Stimulated activated naive CD4-positive, alpha-beta T cell (primary cell): ENCODE results near the gene HK2.
"Not testable (repeated sequence)": the region's sequence is repeated elsewhere in the genome, so short reads cannot be mapped to it uniquely, and the experiment has no call there.

Experiments
- DNase-seq, 6 experiments: peaks; one replicate each; lab custom pipeline; 2025; lab: John Stamatoyannopoulos, UW

HK2 gene

DNA sequence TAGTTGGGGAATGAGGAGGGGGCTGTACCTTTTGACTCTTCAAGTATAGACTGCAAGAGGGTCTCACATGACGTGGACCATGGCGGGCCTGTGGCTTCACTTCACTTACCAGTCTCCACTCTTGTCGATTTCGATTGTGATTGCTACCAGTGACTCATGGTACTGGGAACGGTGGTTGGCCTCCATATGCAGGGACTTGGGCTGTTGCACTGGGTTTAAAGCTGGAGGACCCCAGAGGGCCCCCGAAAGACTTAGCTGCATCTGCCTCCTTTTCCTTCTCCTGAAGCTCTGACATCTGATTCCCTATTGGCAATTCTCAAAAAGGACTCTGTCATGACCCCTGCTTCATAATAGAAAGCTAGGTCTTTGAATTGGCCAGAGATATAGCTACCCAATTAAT, 43.4 kb downstream of the HK2 start:
- DNase-seq: no peak

GRCh38 chr2:74877781-74878433, 44.0 kb downstream of the HK2 start:
- no peak for DNase-seq

DNA sequence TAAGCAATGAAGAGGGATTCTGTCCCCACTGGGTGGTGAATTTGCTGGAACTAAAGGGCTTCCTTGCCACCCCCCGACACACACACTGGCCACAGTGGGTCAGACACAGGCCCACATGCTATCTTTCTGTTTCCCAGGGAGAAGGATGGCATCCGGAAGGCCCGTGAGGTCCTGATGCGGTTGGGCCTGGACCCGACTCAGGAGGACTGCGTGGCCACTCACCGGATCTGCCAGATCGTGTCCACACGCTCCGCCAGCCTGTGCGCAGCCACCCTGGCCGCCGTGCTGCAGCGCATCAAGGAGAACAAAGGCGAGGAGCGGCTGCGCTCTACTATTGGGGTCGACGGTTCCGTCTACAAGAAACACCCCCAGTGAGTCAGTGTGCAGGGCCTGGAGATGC, 44.6 kb downstream of the HK2 start:
- DNase-seq: no peak

DNA sequence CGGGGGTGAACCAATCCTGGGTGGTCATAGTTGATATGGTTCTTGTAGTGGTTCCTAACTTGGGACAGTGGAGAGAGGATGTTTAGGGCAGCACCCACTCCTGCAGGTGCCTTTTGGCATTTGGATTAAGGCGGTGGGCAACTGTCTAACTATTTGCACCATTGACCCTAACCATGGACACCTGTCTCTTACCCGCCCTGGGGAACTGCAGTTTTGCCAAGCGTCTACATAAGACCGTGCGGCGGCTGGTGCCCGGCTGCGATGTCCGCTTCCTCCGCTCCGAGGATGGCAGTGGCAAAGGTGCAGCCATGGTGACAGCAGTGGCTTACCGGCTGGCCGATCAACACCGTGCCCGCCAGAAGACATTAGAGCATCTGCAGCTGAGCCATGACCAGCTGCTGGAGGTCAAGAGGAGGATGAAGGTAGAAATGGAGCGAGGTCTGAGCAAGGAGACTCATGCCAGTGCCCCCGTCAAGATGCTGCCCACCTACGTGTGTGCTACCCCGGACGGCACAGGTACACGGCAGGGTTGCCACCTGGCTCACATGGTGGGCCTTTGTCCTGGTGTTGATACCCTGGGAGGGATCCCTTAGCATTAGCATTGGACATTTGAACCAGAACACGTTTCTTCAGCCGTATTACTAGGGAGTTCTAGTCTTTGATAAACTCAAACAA, 46.3 kb downstream of the HK2 start:
- DNase-seq: no peak

DNA sequence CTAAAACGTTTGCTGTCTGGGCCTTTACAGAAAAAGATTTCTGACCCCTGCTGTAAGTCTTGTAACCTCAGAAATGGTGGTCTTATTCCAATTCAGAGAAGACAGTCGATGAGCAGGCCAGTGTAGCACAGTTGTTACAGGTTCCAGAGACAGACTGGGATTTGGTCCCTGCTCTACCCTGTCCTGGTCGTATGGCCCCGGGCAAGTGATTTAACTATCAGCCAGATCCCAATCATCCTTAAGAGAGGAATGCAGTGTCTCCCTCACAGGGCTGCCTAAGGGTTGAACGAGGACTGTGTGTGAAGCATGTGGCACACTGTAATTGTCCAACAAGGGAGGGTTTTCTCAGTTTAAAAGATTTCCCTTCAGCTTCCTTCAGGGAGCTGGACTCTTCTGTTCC, 47.2 kb downstream of the HK2 start:
- DNase-seq: no peak

DNA sequence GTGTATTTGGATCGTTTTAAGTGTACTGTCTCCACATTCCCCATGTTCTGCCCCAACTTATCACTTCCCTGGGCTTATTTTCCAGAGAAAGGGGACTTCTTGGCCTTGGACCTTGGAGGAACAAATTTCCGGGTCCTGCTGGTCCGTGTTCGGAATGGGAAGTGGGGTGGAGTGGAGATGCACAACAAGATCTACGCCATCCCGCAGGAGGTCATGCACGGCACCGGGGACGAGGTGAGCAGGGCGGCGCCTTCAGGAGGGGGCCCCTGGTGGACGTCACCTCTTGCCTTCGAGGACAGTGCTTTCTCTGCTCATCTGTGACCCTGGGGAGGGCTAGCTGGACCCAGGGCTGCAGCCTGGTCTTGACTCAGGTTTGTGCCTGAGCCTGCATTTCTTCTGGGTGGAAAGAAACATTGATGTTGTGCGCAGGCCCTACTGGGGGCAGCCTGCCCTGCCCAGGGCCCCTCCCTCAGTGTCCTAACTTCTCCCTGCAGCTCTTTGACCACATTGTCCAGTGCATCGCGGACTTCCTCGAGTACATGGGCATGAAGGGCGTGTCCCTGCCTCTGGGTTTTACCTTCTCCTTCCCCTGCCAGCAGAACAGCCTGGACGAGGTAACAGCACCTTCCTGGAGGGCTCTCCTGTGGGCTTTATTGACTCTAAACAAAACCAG, 47.8 kb downstream of the HK2 start:
- DNase-seq: no peak

- DNase-seq: no peak
These were observed 48.4 kb downstream of the HK2 start for GRCh38 chr2:74882299-74882687.

DNA sequence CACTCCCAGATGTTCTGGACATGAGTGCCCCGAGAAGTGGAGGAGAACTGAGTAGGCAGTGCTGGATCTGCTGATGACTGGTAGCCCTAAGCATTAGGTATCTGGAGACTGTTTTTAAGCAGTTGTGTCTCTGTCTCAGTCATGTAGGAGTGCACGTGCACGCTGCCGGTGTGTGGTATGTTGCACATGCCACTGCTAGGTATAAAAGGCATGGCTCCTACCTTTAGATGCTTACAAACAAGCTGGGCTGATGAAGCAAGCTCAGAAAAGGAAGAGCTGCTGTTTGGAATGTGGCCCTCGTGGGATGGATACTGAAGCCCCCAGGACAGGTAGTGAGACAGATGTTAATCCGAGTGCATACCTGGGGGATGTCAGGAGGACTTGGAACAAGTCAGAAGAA, 49.1 kb downstream of the HK2 start:
- no peak for DNase-seq

GRCh38 chr2:74884118-74884762, 50.3 kb downstream of the HK2 start:
- DNase-seq: no peak

- DNase-seq: no peak
These were observed 50.9 kb downstream of the HK2 start for GRCh38 chr2:74884866-74885265.

DNA sequence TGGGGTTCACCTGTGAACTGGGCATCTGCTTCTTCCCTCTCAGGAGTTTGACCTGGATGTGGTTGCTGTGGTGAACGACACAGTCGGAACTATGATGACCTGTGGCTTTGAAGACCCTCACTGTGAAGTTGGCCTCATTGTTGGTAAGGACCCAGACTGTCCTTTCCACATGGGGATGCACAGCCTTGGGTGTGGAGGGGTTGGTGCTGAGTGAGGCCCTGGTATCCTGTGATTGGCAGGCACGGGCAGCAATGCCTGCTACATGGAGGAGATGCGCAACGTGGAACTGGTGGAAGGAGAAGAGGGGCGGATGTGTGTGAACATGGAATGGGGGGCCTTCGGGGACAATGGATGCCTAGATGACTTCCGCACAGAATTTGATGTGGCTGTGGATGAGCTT, 52.3 kb downstream of the HK2 start:
- no peak for DNase-seq

GRCh38 chr2:74886811-74887210, 52.9 kb downstream of the HK2 start:
- no peak for DNase-seq

DNA sequence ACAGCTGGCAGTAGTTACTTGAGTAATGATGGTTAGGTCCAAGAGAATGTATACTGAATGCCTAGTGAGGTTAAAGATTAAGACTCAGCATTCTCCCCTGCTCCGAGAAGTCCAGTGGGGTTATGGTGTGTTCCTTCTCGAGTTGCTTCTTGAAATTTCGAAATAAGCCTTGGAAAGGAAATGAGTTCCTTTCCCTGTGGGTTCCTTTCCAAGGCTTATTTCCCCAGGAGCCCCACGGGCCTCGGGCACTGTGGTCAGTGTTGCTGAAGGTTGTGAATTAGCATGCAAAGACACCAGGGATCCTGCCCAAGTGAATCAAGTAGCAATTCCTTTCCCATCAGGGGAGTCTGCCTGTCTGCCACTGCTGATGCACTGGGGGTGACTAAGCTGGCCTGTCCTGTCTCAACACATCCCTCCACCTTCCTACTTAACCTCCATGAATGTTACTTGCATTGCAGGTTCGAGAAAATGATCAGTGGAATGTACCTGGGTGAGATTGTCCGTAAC, 53.6 kb downstream of the HK2 start:
- no peak for DNase-seq

DNA sequence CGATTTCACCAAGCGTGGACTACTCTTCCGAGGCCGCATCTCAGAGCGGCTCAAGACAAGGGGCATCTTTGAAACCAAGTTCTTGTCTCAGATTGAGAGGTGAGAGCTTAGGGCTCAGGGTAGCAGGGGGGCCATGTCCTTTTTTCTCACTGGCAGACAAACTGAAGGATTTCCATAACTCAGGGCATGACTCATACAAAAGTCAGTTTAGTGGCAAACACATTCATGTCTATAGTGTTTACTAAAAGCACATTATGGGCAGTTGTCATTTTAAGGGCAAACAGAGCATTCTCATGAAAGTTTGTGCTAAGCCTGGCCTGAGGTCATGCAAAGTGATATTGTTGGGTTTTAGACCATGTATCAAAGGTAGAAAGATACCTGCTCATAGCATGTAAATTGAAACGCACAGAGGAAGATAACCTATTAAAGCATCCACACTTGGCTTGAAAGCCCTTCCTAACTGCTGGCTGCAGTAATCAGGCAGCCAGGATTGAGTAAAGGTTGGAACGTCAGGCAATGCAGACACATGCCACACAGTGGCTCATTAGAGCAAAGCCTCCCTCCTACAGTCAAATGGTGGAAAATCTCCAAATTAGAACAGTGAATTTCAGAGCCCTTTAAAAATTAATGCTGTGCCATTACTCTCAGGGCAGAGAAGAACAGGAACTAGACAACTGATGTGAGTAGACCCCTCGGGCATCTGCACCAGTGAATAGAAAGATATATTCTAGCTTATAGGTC, 54.2 kb downstream of the HK2 start:
- no peak for DNase-seq

- no peak for DNase-seq
These were observed 55.2 kb downstream of the HK2 start for GRCh38 chr2:74889159-74889558.

DNA sequence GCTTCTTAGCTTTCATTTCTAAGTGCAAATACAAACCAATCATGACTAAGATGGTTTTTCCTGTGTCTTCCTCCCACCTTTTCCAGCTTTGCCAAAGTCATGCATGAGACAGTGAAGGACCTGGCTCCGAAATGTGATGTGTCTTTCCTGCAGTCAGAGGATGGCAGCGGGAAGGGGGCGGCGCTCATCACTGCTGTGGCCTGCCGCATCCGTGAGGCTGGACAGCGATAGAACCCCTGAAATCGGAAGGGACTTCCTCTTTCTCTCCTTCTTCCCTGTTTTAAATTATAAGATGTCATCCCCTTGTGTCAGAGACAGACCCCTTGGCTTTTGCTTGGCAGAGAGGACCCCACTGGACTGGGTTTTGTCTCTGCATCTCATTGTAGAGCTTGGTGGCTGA, 56.8 kb downstream of the HK2 start:
- no peak for DNase-seq

GRCh38 chr2:74891136-74891764, 57.3 kb downstream of the HK2 start:
- DNase-seq: no peak

DNA sequence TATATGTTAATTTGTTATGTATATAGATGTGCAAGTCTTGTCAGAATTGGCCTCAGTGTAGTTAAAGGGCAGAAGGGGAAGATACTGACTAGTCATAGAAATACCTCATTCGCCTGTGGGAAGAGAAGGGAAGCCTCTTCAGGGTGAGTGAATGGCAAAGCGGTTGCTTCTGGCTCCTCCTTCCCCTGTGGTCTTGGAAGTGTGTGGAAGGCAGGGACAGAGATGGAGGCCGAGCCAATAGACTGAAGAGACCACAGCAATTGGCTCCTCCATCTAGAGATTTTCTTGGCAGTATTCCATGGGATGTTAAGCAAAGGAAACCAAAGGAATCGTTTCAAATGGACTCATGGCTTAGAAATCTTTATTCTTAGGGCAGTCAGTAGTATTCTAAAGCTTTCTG, 57.9 kb downstream of the HK2 start:
- DNase-seq: not testable (repeated sequence)

DNA sequence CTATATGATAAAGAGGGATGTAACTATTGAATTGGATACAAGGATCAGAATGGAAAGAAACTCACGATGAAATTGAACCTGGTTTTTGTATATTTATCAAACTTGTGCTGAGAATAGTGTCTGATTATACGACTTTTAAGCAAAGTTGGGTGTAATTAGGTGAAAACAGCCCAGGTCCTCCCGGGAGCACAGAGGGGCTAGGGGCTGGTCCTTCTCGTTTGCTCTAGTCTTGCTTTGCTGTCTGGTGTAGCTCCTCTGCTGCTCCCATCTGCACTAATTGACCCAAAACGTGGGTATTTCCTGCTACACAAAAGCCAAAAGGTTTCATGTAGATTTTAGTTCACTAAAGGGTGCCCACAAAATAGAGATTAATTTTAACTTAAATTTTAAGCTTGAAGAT, 58.7 kb downstream of the HK2 start:
- no peak for DNase-seq

GRCh38 chr2:74893332-74893731, 59.4 kb downstream of the HK2 start:
- no peak for DNase-seq

GRCh38 chr2:74894272-74894981, 60.5 kb downstream of the HK2 start:
- no peak for DNase-seq
